Loucy (cell line): Measurements from ENCODE around the gene HMG20B.

Experiments
- H2AFZ ChIP-seq: fragments of 200-600 bp; sonication (generic); 2 replicates; pipeline ENCODE4 v1.6.0; 2016; ENCODE audit warnings: antibody characterized with exemption, mild to moderate bottlenecking, low read length, moderate library complexity
- H3F3A ChIP-seq: fragments of 200-600 bp; 2 replicates; pipeline ENCODE4 v1.6.0; 2016; ENCODE audit warnings: antibody characterized with exemption, low read depth, mild to moderate bottlenecking
- H3K27me3 ChIP-seq: fragments of 200-600 bp; sonication (generic); 2 replicates; pipeline ENCODE4 v1.6.1; 2014; ENCODE audit warnings: low read length, mild to moderate bottlenecking; ENCODE audit not compliant: insufficient read depth, poor library complexity, severe bottlenecking
- H3K36me3 ChIP-seq: fragments of 200-600 bp; sonication (generic); 2 replicates; pipeline ENCODE4 v1.6.1; 2016; ENCODE audit warnings: low read length; ENCODE audit not compliant: insufficient read depth
- H3K4me1 ChIP-seq: fragments of 200-600 bp; sonication (generic); 2 replicates; pipeline ENCODE4 v1.5.1; 2014; ENCODE audit warnings: low read length, mild to moderate bottlenecking; ENCODE audit not compliant: insufficient read depth, poor library complexity, severe bottlenecking
- H3K4me2 ChIP-seq: fragments of 200-600 bp; sonication (generic); 2 replicates; pipeline ENCODE4 v1.6.0; 2014; ENCODE audit warnings: antibody characterized with exemption, low read length, low read depth, mild to moderate bottlenecking; ENCODE audit not compliant: poor library complexity, severe bottlenecking
- H3K4me3 ChIP-seq: fragments of 200-600 bp; sonication (generic); 2 replicates; pipeline ENCODE4 v1.5.1; 2014; ENCODE audit warnings: low read length, mild to moderate bottlenecking, mixed read lengths; ENCODE audit not compliant: poor library complexity, severe bottlenecking
- H3K79me2 ChIP-seq: fragments of 200-600 bp; sonication (generic); 2 replicates; pipeline ENCODE4 v1.6.1; 2014; ENCODE audit warnings: low read length; ENCODE audit not compliant: insufficient read depth
- H3K9ac ChIP-seq: fragments of 200-600 bp; sonication (generic); 2 replicates; pipeline ENCODE4 v1.6.0; 2014; ENCODE audit warnings: mild to moderate bottlenecking, low read depth, low read length, moderate library complexity; ENCODE audit not compliant: poor library complexity, severe bottlenecking
- H3K9me2 ChIP-seq: fragments of 200-600 bp; sonication (generic); replicated peaks from 2 replicates; pipeline ENCODE4 v1.6.1; 2016; ENCODE audit warnings: low read depth, low read length, mixed read lengths
- H3K9me3 ChIP-seq: fragments of 200-600 bp; sonication (generic); 2 replicates; pipeline ENCODE4 v1.6.1; 2014; ENCODE audit warnings: mild to moderate bottlenecking, antibody characterized with exemption, low read length, low read depth; ENCODE audit not compliant: insufficient read depth
- H4K20me1 ChIP-seq: fragments of 200-600 bp; sonication (generic); 2 replicates; pipeline ENCODE4 v1.6.0; 2014; ENCODE audit warnings: antibody characterized with exemption, low read length, mild to moderate bottlenecking; ENCODE audit not compliant: insufficient read depth, poor library complexity, severe bottlenecking
- EZH2phosphoT487 ChIP-seq: fragments of 200-600 bp; IDR thresholded peaks from 2 replicates; pipeline ENCODE4 v1.6.1; 2018; ENCODE audit warnings: antibody characterized with exemption, mild to moderate bottlenecking, moderate library complexity, borderline replicate concordance
- TF ChIP-seq, protein P1 (sequence below): fragments of 200-600 bp; sonication (generic); conservative IDR thresholded peaks from 2 replicates; pipeline ENCODE4 v1.5.1; 2014; ENCODE audit warnings: mild to moderate bottlenecking, antibody characterized with exemption, low read length

The HMG20B gene

DNA sequence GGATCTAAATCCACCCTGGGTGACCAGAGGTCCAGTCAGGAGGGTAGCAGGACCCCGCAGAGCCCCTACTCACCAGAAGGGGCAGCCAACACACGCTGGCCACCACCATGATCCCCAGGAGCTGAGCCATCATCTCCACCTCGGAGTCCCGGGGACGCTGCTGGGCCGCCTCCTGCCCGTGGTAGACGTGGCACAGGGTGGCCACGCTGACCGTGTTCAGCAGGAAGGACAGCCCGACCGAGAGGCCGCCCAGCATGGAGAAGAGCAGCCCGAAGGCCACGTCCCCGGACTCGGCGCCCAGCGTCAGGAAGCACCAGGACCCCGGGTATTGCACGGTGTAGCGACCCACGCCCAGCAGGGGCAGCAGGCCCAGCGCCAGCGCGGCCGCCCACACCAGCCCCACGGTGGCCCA is 27.0 kb downstream of the HMG20B start:
- Histone ChIP-seq H3K4me3 (no peak overlapping the region), H3K4me2 (no peak overlapping the region), H3K9ac (no peak overlapping the region), H3K9me2 (no peaks in the 10 kb centered on the region), H3F3A (no peaks in the 10 kb centered on the region), H2AFZ (no peak overlapping the region), H3K4me1 (no peaks in the 10 kb centered on the region), H3K36me3 (no peaks in the 10 kb centered on the region), H3K9me3 (no peaks in the 10 kb centered on the region), H3K27me3 (no peaks in the 10 kb centered on the region), H3K79me2 (no peaks in the 10 kb centered on the region), H4K20me1 (no peaks in the 10 kb centered on the region)
- no peak for TF ChIP-seq EZH2phosphoT487
- TF ChIP-seq, protein P1, sequence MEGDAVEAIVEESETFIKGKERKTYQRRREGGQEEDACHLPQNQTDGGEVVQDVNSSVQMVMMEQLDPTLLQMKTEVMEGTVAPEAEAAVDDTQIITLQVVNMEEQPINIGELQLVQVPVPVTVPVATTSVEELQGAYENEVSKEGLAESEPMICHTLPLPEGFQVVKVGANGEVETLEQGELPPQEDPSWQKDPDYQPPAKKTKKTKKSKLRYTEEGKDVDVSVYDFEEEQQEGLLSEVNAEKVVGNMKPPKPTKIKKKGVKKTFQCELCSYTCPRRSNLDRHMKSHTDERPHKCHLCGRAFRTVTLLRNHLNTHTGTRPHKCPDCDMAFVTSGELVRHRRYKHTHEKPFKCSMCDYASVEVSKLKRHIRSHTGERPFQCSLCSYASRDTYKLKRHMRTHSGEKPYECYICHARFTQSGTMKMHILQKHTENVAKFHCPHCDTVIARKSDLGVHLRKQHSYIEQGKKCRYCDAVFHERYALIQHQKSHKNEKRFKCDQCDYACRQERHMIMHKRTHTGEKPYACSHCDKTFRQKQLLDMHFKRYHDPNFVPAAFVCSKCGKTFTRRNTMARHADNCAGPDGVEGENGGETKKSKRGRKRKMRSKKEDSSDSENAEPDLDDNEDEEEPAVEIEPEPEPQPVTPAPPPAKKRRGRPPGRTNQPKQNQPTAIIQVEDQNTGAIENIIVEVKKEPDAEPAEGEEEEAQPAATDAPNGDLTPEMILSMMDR = peak; percentile 25; the same call in 1 of the 2 replicates

DNA sequence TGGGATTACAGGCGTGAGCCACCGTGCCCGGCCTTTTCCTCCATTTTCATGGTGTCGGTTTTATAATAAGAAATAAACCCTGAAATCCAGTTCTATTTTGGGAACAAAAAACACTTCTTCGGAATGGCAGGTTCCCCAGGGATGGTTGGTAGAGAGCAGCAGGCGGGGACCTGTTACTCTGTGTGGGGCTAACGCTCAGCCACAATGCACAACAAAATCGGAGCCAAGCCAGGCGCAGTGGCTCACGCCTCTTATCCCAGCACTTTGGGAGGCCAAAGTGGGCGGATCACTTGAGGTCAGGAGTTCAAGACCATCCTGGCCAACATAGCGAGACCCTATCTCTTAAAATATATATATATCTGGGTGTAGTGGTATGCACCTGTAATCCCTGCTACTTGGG is 28.3 kb downstream of the HMG20B start:
- no peak for TF ChIP-seq EZH2phosphoT487
- TF ChIP-seq, protein P1 = no peak
- Histone ChIP-seq H3K4me1 (peaks cover 7% of the 10 kb centered on the region), H3K9me2 (no peaks in the 10 kb centered on the region)

DNA sequence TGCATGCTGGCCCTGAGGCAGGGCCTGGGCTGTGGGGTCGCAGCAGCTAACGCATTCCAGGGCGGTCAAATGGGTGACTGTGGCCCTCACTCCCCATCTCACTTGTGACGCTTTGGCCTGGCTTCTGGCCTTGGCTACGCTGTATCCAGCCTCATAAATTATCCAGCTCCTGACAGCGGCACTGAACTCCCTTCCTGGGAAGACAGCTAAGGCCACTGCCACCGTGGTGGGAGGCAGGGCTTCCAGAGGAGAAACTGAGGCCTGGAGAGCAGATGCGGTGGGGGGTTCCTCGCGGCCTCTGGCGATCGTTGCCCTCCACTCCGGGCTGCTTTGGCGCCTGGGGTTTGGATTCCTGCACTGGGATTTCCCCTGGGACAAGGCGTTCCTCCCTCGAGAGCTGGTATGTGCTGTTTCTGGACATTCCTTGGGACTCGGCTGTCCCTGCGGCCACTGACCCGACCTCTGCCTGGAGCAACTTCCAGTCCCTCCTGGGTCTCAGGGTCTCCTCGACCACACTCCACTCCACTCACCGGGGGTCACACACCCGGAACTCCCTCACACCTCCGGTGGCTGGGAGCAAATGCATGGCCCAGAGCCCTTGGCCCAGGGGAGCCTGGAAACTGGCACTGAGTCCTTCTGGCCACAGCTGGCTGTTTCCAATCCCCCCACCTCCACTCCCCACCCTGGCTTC is 30.5 kb downstream of the HMG20B start:
- Histone ChIP-seq H4K20me1 (no peaks in the 10 kb centered on the region), H3K4me2 (no peak overlapping the region), H3K36me3 (no peaks in the 10 kb centered on the region), H3K4me1 (peaks cover 7% of the 10 kb centered on the region), H3F3A (no peaks in the 10 kb centered on the region), H3K27me3 (no peaks in the 10 kb centered on the region), H3K4me3 (no peak overlapping the region), H2AFZ (no peak overlapping the region), H3K79me2 (no peaks in the 10 kb centered on the region), H3K9me2 (no peaks in the 10 kb centered on the region), H3K9ac (no peak overlapping the region), H3K9me3 (no peaks in the 10 kb centered on the region)
- TF ChIP-seq EZH2phosphoT487 = no peak
- TF ChIP-seq, protein P1 = no peak

More for the DNA sequence above, 28.3 kb downstream of the HMG20B start:
- Histone ChIP-seq H3K79me2 (no peaks in the 10 kb centered on the region), H3K36me3 (no peaks in the 10 kb centered on the region), H3K9ac (no peak overlapping the region), H3K27me3 (no peaks in the 10 kb centered on the region), H3K4me2 (no peak overlapping the region), H2AFZ (no peak overlapping the region), H3K9me3 (no peaks in the 10 kb centered on the region), H3F3A (no peaks in the 10 kb centered on the region), H3K4me3 (no peak overlapping the region), H4K20me1 (no peaks in the 10 kb centered on the region)
